Measurements from ENCODE around the gene TRAPPC8. TPM values are rescaled to one million over a fixed set of nuclear protein-coding genes. Genes with fewer than 3 reads are reported as not detected.
"Not testable (repeated sequence)": the region's sequence is repeated elsewhere in the genome, so short reads cannot be mapped to it uniquely, and the experiment has no call there.

TRAPPC8 gene
- total RNA-seq, 1 donor from 2014 or later, result 6.8 TPM

DNA sequence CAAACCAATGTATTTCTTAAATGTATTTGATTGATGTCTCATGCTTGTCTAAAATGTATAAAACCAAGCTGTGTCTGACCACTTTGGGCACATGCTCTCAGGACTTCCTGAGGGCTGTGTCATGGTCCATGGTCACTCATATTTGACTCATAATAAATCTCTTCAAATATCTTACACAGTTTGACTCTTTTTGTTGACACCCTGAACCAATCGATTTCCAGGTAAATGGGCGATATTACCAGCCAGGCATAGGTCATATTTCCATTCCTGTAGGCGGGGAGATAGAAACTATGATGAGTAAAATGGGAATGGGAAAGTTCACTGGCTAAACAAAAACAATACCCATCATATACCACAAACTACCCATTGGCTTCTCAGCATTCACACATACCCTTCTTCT lies 9.3 kb upstream of the TRAPPC8 start:
- H3K27ac ChIP-seq, result no peak overlapping the region
- DNase-seq (ENCODE audit: low spot score in 2 of 2), result no peak
- H3K9me3 ChIP-seq, result no peaks in the 10 kb centered on the region
- intact Hi-C loops (cut with DNase I), result loop anchor here (10.0 kb wide), 1 partner anchor 207 kb away; no protein-coding TSS in a partner anchor
- no peak overlapping the region for H3K4me3 ChIP-seq
- TF ChIP-seq, protein P1, sequence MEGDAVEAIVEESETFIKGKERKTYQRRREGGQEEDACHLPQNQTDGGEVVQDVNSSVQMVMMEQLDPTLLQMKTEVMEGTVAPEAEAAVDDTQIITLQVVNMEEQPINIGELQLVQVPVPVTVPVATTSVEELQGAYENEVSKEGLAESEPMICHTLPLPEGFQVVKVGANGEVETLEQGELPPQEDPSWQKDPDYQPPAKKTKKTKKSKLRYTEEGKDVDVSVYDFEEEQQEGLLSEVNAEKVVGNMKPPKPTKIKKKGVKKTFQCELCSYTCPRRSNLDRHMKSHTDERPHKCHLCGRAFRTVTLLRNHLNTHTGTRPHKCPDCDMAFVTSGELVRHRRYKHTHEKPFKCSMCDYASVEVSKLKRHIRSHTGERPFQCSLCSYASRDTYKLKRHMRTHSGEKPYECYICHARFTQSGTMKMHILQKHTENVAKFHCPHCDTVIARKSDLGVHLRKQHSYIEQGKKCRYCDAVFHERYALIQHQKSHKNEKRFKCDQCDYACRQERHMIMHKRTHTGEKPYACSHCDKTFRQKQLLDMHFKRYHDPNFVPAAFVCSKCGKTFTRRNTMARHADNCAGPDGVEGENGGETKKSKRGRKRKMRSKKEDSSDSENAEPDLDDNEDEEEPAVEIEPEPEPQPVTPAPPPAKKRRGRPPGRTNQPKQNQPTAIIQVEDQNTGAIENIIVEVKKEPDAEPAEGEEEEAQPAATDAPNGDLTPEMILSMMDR (IDR thresholded peaks at IDR 0.05), result no peak
- no peaks in the 10 kb centered on the region for H3K4me1 ChIP-seq
- no peaks in the 10 kb centered on the region for H3K36me3 ChIP-seq
- H3K27me3 ChIP-seq, result no peaks in the 10 kb centered on the region

DNA sequence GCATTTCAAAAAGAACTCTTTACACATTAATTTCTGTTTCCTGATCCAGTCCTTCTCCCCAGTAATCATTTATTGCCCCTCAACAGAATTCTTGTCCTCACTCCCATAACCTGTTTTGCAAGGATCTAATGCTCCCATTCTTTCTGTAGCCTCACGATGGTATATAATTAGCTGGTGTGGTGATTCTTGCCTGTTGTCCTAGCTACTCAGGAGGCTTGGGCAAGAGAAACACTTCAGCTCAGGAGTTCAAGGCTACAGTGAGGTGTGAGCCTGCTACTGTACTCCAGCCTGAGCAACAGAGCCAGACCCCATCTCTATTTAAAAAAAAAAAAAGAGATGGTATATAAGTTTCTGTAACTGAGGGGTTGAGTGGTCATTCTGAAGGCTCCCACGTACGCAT lies 7.7 kb upstream of the TRAPPC8 start:
- TF ChIP-seq, protein P1 (IDR thresholded peaks at IDR 0.05), result no peak
- intact Hi-C loops (cut with DNase I), result loop anchor here (10.0 kb wide), 1 partner anchor 206 kb away; no protein-coding TSS in a partner anchor
- no peak overlapping the region for H3K4me3 ChIP-seq

DNA sequence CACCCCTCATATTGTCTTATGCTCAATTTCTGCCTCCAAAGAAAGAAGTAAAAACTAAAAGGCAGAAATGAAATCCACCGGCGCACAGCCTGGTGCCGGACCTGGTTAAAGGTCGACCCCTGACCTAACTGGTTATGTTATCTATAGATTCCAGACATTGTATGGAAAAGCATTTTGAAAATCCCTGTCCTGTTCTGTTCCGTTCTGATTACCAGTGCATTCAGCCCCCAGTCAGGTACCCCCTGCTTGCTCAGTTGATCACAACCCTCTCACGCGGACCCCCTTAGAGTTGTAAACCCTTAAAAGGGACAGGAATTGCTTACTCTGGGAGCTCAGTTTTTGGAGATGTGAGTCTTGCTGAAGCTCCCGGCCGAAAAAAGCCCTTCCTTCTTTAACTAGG lies 5.4 kb upstream of the TRAPPC8 start:
- H3K4me1 ChIP-seq; H3K4me3 ChIP-seq; H3K27ac ChIP-seq; H3K27me3 ChIP-seq; H3K36me3 ChIP-seq; intact Hi-C loops (cut with DNase I); DNase-seq (ENCODE audit: low spot score in 2 of 2); H3K9me3 ChIP-seq: not testable (repeated sequence)

More for the DNA sequence above, 7.7 kb upstream of the TRAPPC8 start:
- no peaks in the 10 kb centered on the region for H3K9me3 ChIP-seq
- H3K27ac ChIP-seq, result no peak overlapping the region
- H3K4me1 ChIP-seq, result no peaks in the 10 kb centered on the region
- no peaks in the 10 kb centered on the region for H3K36me3 ChIP-seq
- H3K27me3 ChIP-seq, result no peaks in the 10 kb centered on the region
- no peak for DNase-seq (ENCODE audit: low spot score in 2 of 2)

DNA sequence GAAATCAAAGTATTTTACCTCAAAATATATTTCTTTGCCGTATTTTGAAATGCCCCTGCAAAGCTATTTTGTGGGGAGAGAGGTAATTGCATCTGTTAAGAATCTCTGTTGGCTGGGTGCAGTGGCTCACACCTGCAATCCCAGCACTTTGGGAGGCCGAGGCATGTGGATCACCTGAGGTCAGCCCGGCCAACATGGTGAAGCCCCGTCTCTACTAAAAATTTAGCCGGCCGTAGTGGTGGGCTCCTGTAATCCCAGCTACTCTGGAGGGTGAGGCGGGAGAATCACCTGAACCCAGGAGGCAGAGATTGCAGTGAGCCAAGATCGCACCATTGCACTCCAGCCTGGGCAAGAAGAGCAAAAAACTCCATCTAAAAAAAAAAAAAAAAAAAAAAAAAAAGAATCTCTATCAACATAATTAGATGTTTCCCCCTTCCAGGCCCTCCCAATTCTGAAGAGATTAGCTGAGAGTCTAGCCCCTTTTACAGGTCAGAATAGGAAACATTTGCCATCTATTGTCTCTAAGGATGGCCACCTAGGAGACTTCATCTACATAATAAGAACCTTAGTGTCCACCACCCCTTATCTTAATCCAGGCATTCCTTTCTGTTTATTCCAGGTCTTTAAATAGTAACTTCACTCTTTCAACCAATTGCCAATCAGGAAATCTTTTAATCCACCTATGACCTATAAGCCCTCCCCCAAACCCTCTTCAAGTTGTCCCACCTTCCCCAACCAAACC lies 3.5 kb upstream of the TRAPPC8 start:
- H3K4me3 ChIP-seq, result no peak overlapping the region
- TF ChIP-seq, protein P1 (IDR thresholded peaks at IDR 0.05), result no peak
- peaks cover 0 to 5% of the 10 kb centered on the region in 2 donors for H3K4me1 ChIP-seq
- DNase-seq (ENCODE audit: low spot score in 2 of 2), result no peak
- H3K27ac ChIP-seq, result no peak overlapping the region
- no peaks in the 10 kb centered on the region for H3K9me3 ChIP-seq
- intact Hi-C loops (cut with DNase I), result no loop called here
- H3K27me3 ChIP-seq, result no peaks in the 10 kb centered on the region
- no peaks in the 10 kb centered on the region for H3K36me3 ChIP-seq

DNA sequence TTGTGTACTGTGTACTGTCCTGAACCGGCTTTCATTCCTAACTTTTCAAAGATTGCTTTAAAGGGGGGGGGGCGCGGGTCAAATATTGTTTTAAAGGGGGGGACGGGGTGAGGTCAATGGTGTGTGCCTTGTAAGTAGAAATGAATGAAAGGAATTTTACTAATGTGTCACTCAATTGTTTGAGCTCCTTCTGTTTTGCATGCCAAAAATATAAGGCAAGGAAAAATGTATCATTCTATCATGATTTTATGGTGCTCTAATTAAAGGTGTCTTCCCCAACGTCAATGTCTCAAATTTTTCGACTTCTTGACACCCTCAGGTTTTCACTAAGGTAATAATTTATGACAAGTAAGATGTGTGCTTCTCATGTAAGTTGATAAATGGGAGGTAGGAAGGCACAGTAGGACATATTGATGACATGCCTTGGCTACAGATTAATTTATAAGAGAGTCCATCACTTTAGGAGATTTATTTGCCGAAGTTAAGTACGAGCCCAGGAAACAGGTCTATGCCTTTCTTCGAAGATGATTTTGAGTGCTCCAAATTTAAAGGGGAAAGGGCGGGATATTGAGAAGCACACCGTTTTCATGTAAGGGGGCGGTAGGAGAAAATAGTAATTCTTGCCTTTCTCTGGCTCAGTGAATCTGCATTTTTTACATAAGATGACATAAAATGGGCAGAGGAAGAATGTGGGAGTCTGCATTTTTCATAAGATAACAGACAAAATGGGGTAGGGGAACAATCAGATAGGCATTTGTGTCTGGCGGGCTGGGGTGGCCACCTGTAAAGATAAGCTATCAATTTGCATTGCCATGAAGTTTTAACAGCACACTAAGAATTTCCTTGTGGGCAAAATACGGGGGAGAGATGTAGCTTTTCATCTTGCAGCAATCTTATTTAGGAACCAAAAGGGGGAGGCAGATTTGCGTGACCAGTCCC lies 1.2 kb upstream of the TRAPPC8 start:
- no peak for DNase-seq (ENCODE audit: low spot score in 2 of 2)
- TF ChIP-seq, protein P1 (IDR thresholded peaks at IDR 0.05), result no peak
- Histone ChIP-seq H3K36me3 (no peaks in the 10 kb centered on the region), H3K4me1 (peaks cover 3 to 10% of the 10 kb centered on the region in 2 donors), H3K9me3 (no peaks in the 10 kb centered on the region), H3K27ac (peak overlapping the region in 1 of 2 donors; percentile 69), H3K27me3 (no peaks in the 10 kb centered on the region), H3K4me3 (peak overlapping the region; percentile 87 to 95)
- intact Hi-C loops (cut with DNase I), result loop anchor here (1.0 to 5.0 kb wide), 3 partner anchors 148 to 528 kb away; partner anchors contain the start of gene GAREM1

Data from ascending aorta (tissue), 2 donors.